Heart left ventricle (tissue), 16 donors: ENCODE measurements around the gene CD59. TPM values are rescaled to one million over a fixed set of nuclear protein-coding genes. Genes with fewer than 3 reads are reported as not detected.

Experiments
- ATAC-seq, 4 donors: fragments of 200-7000 bp; cut with Tn5 transposase; one replicate each; pipeline ENCODE4 v1.9.1; 2020 to 2022; ENCODE audit warnings: moderate library complexity in 4 of 4, mild to moderate bottlenecking in 3 of 4, moderate number of reproducible peaks in 1 of 4
- DNase-seq, 5 donors: peaks; one replicate each; pipeline ENCODE4 v3.0.0-alpha.2; 2020
- H3K27ac ChIP-seq, 12 donors: fragments of 200-600 bp; sonication (generic) in 4 of 12; one replicate each; pipeline versions ENCODE4 v1.5.0 to v1.8.0; 2016 to 2022; ENCODE audit warnings: mild to moderate bottlenecking in 2 of 12
- H3K27me3 ChIP-seq, 9 donors: fragments of 200-600 bp; sonication (generic) in 2 of 9; one replicate each; pipeline versions ENCODE4 v1.5.1 to v1.8.0; 2016 to 2022; ENCODE audit warnings: mild to moderate bottlenecking in 3 of 9
- H3K36me3 ChIP-seq, 9 donors: fragments of 200-600 bp; sonication (generic) in 2 of 9; one replicate each; pipeline versions ENCODE4 v1.5.0 to v1.8.0; 2018 to 2022; ENCODE audit warnings: mild to moderate bottlenecking in 2 of 9
- H3K4me1 ChIP-seq, 12 donors: fragments of 200-600 bp; sonication (generic) in 4 of 12; one replicate each; pipeline versions ENCODE4 v1.5.0 to v1.8.0; 2016 to 2022; ENCODE audit warnings: mild to moderate bottlenecking in 3 of 12
- H3K4me3 ChIP-seq, 12 donors: fragments of 200-600 bp; sonication (generic) in 4 of 12; one replicate each; pipeline versions ENCODE4 v1.5.0 to v1.8.0; 2017 to 2022; ENCODE audit warnings: mild to moderate bottlenecking in 9 of 12, moderate library complexity in 4 of 12
- H3K9me3 ChIP-seq, 12 donors: fragments of 200-600 bp; sonication (generic) in 4 of 12; one replicate each; pipeline versions ENCODE4 v1.5.0 to v1.8.0; 2016 to 2022; ENCODE audit warnings: mild to moderate bottlenecking in 1 of 12
- CTCF ChIP-seq, 12 donors: fragments of 200-600 bp; sonication (generic) in 4 of 12; IDR thresholded peaks; one replicate each; pipeline versions ENCODE4 v1.5.0 to v1.8.0; 2018 to 2022; ENCODE audit warnings: antibody characterized with exemption in 12 of 12, mild to moderate bottlenecking in 5 of 12
- POLR2A ChIP-seq, 2 donors: fragments of 450-650 bp; IDR thresholded peaks; one replicate each; pipeline ENCODE4 v1.6.1; 2017; ENCODE audit warnings: antibody characterized with exemption in 2 of 2, mild to moderate bottlenecking in 2 of 2, moderate library complexity in 2 of 2
- WGBS, 4 donors: extraction: QIAGEN DNeasy Blood & Tissue Kit in 2 of 4; methylation state at CpG; one replicate each; pipeline versions ENCODE4 v1.1.5 to v1.1.7; 2013 to 2018; 5-methylcytosine and 5-hydroxymethylcytosine counted together
- intact Hi-C, 10 donors: fragments of 100-400 bp; cut with DNase I; formaldehyde crosslinking; loops; one replicate each; pipeline versions ENCODE4 v1.11.1 to v1.14.2; 2022
- polyA plus RNA-seq, 2 donors: library from polyadenylated mRNA; stranded (reverse); fragments of 200-250 nt; gene quantifications; one replicate each; pipeline ENCODE4 v1.2.3, GENCODE V29; 2013
- total RNA-seq, 9 donors: library from RNA; depleted of rRNA in 2 of 9; stranded (reverse); fragments of >200 nt in 2 of 9; fragmentation: NEBNext Ultra II Directional in 3 of 9; extraction: Animal tissue kit (Norgen Biotek cat#: 25700) in 3 of 9; gene quantifications; one replicate each; pipeline versions ENCODE4 v1.1.0 to v1.2.4, GENCODE V29; 2016 to 2023
- donor health status: ischemic (EF 13 %, LVEDD 7.1; RV severe dilation, severe dysfunction).
- donor health status: healthy with polysubstance abuse.
- donor health status: DM: no; HTN: yes; CAD: no.
- donor health status: DM: no; HTN: no; CAD: no.
- donor health status: ischemic (EF 25% LVEDD 6.9; RV normal size, moderate dysfunction).
- donor health status: ischemic (EF 25% LVEDD 5.7; RV mildly dilated, moderate dysfunction).
- donor health status: healthy.
- donor health status: DM: yes; HTN: yes; CAD: no.
- donor health status: ischemic (EF 35%, LVEDD 5.7; RV mildly dilated, moderate dysfunction).
- donor health status: nonischemic (EF 11% LVEDD 7.7; RV severe dilation, severe dysfunction).
- donor health status: DM: yes; HTN: yes; CAD: no.
- donor health status: PGD.
- donor health status: ischemic (EF 29% LVEDD 5.4; RV normal size, mild dysfunction).
- donor health status: nonischemic (EF 23%, LVEDD 6.1; RV moderate dilation, normal function).

The CD59 gene
- total and polyA plus RNA-seq, 11 donors, result 133 to 1,434 (median 930) TPM

GRCh38 chr11:33696411-33696810 is 39.8 kb downstream of the CD59 start:
- intact Hi-C loops, result loop anchor here in 2 of 10 donors (10.0 kb wide), 2 partner anchors 128 to 442 kb away; partner anchors contain the start of gene HIPK3 (in 1 of the 2)
- DNase-seq (no peak), ATAC-seq (no peak)
- no peaks in the 10 kb centered on the region for H3K36me3 ChIP-seq
- no peak overlapping the region for H3K27ac ChIP-seq
- TF ChIP-seq CTCF (IDR thresholded peaks at IDR 0.05) (no peak), POLR2A (IDR thresholded peaks at IDR 0.05) (no peak)
- peaks cover 16 to 83% (median 52%) of the 10 kb centered on the region in 12 donors for H3K4me1 ChIP-seq
- WGBS, 4 donors, result 83 to 87% (median 85%) methylated on average over 5 of the region's 5 CpGs
- no peaks in the 10 kb centered on the region for H3K9me3 ChIP-seq
- no peak overlapping the region for H3K4me3 ChIP-seq
- H3K27me3 ChIP-seq, result no peaks in the 10 kb centered on the region

DNA sequence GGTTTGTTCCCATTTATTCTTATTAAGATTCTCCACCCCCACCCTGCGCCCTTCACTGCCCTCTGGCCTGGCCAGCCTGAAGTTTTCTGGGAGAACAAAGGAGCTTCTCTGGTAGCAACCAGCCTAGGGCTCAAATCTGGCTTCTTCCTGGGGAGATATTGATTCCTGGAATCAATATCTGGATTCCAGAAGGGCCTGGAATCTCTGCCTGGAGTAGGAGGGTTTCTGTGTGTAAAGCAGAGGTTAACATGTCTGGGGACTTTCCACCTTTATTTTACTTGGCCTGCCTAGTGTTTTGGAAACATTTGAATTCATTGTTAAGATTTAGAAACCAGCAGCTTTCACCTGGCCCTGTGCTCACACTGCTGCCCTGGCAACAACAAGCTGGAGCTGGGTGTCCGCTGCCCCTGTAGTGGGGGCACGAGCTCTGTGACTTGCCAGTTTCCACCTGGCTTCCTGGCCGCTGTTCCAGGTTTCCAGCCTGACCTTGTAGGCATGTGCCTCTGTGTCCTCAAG is 41.1 kb downstream of the CD59 start:
- H3K4me1 ChIP-seq, result peaks cover 17 to 85% (median 58%) of the 10 kb centered on the region in 12 donors
- peak in 1 of 5 donors; percentile 39 for DNase-seq
- H3K4me3 ChIP-seq, result no peak overlapping the region
- intact Hi-C loops, result loop anchor here in 2 of 10 donors (10.0 kb wide), 2 partner anchors 130 to 440 kb away; partner anchors contain the start of gene HIPK3 (in 1 of the 2)
- no peaks in the 10 kb centered on the region for H3K36me3 ChIP-seq
- 55 to 88% (median 61%) methylated on average over 4 of the region's 4 CpGs for whole genome bisulfite sequencing, 4 donors
- TF ChIP-seq CTCF (IDR thresholded peaks at IDR 0.05) (no peak), POLR2A (IDR thresholded peaks at IDR 0.05) (no peak)
- no peak for ATAC-seq
- no peaks in the 10 kb centered on the region for H3K27me3 ChIP-seq
- no peaks in the 10 kb centered on the region for H3K9me3 ChIP-seq
- H3K27ac ChIP-seq, result peak overlapping the region in 9 of 12 donors; percentile 8 to 58 (median 37)

DNA sequence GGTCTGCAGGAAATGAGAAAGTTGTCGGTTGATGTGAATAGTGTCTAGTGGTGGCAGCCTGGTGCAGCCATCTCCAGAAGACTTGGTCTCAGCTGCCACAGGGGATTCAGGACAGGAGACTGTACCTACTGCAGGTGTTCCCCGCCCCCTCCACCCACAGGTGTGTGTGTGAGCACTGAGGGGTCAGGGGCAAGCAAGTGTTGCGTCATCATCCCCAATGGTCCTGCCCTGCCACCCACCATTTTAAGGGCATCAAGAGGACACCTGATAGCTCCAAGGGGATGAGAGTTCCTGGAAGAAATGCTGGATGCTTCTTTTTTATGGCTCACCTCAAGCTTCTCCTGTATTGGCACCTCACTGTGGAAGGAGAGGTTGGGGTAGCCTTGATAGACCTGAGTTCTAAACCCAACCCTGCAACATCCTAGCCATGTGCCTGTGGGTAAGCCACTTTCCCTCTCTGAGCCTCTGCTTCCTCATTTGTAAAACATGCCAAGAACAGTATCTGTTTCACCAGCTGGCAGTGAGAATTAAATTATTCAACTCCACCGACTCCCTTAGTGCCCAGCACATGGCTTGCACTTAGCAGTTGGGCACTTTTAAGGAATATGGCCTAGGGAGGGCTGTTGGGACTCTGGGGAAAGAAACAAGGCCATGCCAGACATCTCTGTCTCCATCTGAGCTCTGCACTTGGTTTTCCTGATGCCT is 41.7 kb downstream of the CD59 start:
- Histone ChIP-seq H3K4me3 (no peak overlapping the region), H3K36me3 (no peaks in the 10 kb centered on the region), H3K4me1 (peaks cover 19 to 85% (median 59%) of the 10 kb centered on the region in 12 donors), H3K27me3 (no peaks in the 10 kb centered on the region), H3K9me3 (no peaks in the 10 kb centered on the region), H3K27ac (peak overlapping the region in 9 of 12 donors; percentile 8 to 58 (median 37))
- no peak for TF ChIP-seq CTCF (IDR thresholded peaks at IDR 0.05)
- TF ChIP-seq POLR2A (IDR thresholded peaks at IDR 0.05), result no peak
- no peak for ATAC-seq
- intact Hi-C loops, result loop anchor here in 4 of 10 donors (5.0 to 10.0 kb wide), 5 partner anchors 48 to 532 kb away; partner anchors contain the start of genes HIPK3 (in 2 of the 4) and CSTF3 (in 1 of the 4)
- no peak for DNase-seq
- 69 to 84% (median 78%) methylated on average over 4 of the region's 4 CpGs for WGBS, 4 donors

GRCh38 chr11:33692541-33692940 is 43.7 kb downstream of the CD59 start:
- Histone ChIP-seq H3K27me3 (no peaks in the 10 kb centered on the region), H3K4me3 (peak overlapping the region in 3 of 12 donors; percentile 2 to 28 (median 25)), H3K36me3 (no peaks in the 10 kb centered on the region), H3K27ac (peak overlapping the region; percentile 73 to 97 (median 86)), H3K9me3 (peaks cover 0 to 2% (median 0%) of the 10 kb centered on the region in 12 donors), H3K4me1 (peaks cover 19 to 87% (median 60%) of the 10 kb centered on the region in 12 donors)
- ATAC-seq, result no peak
- intact Hi-C loops, result loop anchor here in 4 of 10 donors (5.0 to 10.0 kb wide), 5 partner anchors 50 to 530 kb away; partner anchors contain the start of genes HIPK3 (in 2 of the 4) and CSTF3 (in 1 of the 4)
- WGBS, 4 donors, result 43 to 63% (median 48%) methylated on average over 5 of the region's 5 CpGs
- no peak for DNase-seq
- no peak for TF ChIP-seq POLR2A (IDR thresholded peaks at IDR 0.05)
- TF ChIP-seq CTCF (IDR thresholded peaks at IDR 0.05), result no peak
